GM19035 (cell line): Measurements from ENCODE around the gene USP13.
"Not testable (repeated sequence)": the region's sequence is repeated elsewhere in the genome, so short reads cannot be mapped to it uniquely, and the experiment has no call there.

Source experiments
- ATAC-seq: cut with Tn5 transposase; IDR thresholded peaks from one replicate; pipeline ENCODE4 v1.9.1; 2021; ENCODE audit not compliant: unreplicated experiment

The USP13 gene

DNA sequence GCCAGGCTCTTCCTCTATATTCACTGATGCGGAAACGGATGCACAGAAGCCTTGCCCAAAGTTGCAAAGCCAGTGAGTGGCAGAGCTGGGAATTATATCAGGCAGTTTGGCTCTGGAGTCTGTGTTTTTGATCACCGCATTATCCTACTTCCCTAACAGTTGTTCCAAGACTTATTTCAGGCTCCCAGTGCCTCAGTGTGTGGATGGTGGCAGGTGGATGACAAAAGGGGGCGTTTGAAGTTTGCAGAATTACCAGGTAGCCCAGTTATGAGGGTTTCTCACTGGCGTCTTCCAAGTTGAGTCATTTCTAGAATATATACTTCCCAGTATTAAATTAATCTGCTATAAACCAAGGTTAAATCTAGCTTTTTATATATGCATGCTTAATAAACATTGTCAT, 81.0 kb downstream of the USP13 start:
- no peak for ATAC-seq

DNA sequence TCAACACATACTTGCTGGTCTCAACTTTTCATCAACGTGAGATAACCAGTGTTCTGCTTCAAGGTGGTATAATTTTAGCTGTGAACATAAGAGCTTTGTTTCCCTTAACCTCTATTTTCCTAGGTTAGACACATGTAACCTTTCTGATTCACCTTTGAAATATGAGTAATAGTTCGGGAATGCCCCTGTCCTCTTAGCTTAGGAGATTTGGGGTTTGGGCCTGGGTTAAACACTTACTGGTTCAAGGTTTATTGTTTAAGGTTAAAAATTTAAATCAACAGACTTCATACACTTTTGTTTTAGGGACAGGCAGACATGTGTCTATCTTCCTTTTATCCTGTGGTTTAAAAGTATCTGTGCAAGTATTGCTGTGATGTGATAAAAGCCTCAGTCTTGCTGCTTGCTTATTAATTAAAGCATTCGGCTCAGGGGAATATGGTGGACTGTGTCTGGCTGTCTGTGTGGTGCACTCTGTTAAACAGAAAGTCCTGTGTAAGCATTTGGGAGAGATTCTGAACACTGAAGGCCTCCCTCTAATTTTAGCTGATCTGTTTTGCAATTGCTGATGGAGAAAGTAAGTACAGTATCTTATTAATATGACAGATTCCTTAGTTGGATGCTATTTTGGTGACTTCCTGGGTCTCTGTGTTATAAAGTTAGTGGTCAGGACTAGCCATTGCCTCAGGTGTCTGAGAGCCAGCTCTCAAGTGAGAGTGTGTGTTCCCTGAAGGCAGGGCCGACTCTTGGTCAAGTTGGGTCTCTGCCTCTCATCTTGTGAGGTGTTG, 81.8 kb downstream of the USP13 start:
- ATAC-seq: no peak

DNA sequence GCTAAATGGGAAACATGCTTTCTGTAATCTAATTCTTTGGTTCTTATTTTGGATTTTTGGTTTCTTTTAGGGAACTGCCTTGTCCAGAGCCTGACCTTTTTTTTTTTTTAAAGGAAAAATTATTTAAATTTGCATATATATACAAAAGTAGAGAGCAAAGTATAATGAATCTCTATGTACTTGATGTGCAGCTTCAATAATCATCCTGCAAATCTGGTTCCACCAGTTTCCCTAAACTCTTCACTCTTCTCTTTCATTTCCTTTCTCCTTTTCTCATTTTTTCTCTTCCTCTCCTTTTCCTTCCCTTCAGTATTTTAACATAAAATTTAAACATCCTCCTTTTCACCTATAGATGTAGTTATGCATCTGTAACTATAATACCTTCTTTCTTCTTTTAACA, 82.5 kb downstream of the USP13 start:
- no peak for ATAC-seq

DNA sequence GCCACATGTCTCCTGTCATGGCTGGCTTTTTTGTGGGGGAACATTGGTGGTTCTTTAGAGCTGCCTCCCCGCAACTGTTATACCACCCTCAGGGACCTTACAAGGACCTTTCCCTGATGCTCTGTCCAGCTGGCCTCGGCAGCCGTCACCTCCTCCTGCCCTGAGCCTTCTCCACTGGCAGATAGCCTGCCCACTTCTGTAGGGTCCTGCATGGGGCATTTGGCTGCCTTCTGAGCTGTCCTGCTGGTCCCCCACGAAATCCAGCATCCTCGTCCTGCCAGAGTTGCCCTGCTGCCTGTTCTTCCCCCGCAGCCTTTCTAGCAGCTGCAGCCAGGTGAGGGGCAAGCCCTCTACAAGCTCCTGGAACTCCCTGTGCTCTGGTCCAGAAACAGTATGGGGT, 86.2 kb downstream of the USP13 start:
- ATAC-seq: no peak

DNA sequence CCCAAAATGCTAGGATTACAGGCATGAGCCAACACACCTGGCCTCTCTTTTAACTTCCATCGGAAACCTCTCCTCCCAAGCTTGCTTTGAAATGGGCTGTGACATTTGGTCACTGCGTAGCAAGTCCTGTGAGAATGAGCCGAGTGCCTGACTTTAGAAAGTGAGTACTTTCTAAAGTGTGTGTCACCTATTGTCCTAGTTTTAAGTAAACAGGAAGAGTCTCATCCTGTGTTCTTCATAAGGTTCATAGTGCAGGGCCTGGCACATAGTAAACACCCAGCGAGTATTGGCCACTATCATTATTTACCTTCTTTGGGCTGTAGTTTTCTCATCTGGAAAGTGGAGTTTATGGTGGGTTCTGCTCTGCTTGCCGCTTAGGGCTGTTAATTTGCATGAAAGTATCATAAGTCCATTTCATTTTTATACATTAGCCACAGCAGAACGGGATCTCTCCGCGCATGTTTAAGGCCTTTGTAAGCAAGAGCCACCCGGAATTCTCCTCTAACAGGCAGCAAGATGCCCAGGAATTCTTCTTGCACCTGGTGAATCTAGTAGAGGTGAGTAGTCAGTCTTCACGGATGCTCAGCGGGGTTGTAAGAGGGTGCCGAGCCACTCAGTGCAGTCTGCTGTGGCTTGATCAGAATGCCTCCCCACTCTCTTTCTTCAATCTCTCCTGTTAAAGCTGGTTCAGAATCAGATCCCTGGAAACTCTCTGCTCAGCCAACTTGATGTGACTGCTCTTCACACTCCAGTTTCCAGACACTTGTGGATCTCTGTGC, 87.2 kb downstream of the USP13 start:
- ATAC-seq: no peak

DNA sequence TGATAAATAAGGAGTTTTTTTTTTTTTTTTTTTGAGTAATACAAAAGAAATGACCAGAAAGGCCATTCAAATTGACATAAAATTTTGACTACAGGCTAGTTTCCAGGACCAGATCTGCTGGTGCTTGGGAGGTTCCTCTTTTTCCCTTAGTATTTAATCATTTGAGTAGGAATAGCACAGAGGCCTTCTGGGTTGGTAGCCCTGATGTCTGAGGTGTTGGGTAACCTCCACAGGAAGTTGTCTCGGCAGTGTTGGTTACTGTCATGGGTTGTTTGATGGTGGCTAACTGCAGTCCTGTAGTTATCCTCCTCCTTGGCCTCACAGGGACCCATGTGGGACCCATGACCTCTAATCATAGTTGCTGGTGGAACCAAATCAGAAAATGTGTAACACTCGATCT, 91.1 kb downstream of the USP13 start:
- ATAC-seq: no peak

DNA sequence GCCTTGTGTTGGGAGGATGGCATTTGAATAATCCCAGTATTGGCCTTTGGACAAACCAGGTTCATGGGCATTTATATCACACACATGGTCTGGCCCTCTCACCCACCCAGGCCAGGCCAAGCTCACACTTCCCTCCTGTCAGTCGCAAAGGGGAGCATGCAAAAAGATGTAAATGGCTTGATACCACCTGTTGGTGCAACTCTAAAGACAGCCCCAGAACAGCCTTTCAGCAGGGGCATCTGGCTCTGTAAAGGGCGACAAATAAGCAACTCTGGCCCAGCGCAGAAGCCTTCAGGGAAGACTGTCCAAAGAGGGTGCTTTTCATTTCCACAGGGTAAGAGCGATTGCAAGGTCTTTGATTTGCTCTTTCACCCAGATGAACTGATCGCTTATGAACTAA, 91.8 kb downstream of the USP13 start:
- no peak for ATAC-seq

DNA sequence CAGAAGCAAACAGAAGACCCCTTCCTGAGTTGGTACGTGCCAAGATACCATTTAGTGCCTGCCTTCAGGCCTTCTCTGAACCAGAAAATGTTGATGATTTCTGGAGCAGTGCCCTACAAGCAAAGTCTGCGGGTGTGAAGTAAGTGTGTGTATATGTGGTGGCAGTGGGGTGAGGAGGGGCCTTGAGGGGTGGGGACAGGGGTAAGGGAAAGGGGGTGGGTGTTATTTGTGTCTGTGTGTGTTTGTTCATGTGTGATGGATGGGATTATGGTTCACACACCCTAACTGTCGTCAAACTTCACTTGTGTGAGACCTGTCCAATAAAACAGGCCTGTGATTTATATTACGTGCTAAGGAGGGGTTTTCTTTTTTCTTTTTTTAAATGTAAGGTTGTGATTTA, 92.2 kb downstream of the USP13 start:
- no peak for ATAC-seq

DNA sequence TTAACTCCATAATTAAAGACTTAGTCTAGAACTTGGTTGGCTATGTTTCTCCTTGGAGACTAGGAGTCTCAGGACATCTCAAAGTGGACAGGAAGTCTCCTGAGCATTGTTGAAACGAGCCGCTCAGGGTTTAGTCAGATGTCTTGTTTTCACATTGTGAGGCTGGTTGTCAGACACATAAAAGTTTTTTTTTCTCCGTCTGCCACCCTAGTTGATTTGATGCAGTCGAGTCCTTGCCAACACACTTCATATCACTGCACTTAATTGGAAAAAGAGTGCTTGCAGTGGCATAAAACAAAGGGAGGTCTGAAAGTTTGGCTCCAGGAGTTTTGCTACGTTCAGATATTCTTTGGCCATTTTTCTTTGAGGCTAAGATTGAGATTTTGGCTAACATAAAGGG, 92.9 kb downstream of the USP13 start:
- no peak for ATAC-seq

DNA sequence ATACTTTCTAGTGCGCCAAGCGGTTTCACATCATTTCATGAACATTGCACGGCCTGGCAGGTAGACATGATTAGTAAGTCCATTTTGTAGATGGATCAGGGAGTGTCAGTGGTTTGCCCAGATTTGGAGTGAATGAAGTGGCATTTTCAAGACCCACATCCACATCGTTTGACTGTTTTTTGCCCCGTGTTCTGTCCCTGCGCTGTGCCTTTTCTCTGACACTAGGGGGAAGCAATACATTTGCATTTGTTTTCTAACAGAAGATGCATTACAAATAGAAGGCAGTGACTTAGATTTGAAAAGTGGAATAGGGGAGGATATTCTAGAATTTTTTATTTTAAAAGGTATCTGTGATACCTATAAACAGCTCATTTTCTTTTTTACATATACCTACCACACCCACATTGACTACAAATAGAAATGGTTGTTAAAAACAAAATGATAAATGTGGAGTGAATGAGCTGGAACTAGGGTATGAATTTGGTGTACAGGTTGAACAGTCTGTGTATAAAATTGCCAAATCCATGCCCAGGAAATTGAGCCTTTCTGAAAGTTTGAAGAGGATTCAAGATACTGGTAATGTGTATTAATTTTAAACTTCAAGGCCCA, 98.0 kb downstream of the USP13 start:
- no peak for ATAC-seq

DNA sequence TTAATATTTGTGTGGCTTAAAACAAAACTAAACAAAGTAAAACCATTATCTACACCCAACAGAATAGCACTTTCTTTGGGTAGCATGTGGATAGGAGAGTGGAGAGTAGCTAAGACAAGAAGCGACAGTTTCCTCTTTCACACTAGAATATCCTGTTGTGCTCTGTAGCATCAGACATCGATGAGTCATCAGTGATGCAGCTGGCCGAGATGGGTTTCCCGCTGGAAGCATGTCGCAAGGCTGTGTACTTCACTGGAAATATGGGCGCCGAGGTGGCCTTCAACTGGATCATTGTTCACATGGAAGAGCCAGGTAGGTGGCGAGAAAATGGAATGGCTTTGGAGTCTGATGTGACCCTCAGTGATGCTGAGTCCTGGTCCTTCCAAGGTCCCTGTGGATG, 108.1 kb downstream of the USP13 start:
- no peak for ATAC-seq

DNA sequence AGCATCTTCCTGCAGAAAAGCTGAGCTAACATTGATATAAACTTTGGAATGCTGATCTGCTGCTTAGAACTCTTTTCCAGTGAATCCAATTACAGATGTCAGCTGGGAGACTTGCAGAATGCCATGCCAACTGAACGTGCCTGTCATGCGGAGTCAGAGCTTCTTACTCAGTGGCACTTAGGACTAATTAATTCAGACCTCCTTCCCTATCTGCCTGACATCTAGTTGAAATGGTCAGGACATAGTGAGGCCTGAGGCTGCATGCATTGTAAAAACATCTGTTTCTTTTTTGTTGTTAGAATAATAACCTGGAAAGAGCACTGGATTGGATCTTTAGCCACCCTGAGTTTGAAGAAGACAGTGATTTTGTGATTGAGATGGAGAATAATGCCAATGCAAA, 112.6 kb downstream of the USP13 start:
- ATAC-seq: no peak

DNA sequence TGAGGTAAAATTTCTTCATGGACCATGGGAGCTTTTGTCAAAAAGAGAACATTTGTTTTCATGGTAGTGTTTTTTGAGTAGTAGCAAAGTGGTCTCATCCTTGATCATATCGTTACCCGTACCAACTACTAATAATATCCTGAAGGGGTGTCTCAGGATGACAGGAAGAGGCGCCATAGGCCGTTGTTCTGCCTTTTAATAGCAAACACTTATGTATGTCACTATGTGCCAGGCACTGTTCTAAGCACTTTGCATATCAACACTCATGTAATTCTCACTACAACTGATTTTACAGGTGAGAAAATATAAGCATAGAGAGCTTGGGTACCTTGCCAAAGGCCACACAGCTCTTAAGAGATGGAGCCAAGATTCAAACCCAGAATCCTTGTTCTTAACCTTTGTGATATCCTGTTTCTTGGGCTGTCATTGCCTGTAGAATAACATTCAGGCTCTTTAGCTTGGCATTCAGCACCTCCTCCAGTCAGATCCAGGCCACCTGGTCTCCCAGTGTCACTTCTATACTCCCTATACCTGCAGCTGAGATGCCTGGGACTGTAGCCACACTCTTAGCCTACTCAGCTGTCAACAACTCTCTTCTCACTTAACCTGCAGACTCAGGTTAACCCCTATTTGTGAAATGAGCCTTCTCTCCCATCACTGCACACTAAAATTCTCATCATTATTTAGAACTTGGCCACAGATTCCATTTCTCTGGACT, 113.7 kb downstream of the USP13 start:
- ATAC-seq: no peak

DNA sequence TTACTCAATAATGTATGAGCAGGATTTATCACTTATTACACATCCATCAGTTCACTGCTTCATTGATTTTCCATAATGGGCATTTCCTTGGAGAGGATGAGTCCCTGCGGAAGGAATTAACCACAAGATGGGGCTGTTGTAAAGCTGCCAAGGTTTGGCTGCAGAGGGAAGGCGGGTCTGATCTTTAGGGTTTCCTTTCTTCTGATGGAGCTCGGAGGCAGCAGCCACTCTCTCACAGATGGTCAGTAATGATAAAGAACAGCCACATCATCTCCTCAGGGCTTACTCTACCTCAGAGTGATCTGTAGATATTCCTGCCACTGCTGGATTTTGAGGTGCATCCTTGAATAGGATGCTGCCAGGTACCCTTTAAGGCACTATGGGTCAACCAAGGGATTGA, 115.2 kb downstream of the USP13 start:
- no peak for ATAC-seq

DNA sequence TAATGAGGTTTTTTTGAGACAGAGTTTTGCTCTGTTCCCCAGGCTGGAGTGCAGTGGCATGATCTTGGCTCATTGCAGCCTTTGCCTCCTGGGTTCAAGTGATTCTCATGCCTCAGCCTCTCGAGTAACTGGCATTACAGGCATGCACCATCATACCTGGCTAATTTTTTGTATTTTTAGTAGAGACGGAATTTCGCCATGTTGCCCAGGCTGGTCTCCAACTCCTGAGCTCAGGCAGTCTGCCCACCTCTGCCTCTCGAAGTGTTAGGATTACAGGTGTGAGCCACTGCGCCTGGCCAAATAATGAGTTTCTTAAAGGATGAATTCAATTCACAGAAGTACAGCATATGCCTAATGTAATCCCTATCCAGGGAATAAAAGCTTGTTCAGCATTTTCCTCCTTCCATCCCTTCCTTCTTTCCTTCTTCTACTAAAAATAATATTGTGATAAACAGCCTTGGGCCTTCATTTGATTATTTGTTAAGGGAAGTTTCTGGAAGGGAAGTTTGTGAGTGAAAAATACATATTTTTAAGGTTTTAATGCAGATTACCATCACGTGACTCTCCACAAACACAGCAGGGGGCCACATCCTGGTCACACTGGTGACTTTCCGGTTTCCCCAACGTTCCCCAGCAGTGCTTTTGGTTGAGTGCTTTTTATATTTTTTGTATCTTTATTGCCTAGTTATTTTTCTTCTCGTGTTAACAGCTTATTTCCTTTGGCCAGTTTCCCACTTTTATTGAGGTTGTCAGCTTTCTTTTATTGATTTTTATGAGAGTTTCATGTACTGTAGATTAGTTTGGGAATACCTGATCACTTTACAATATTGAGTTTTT, 116.8 kb downstream of the USP13 start:
- no peak for ATAC-seq

DNA sequence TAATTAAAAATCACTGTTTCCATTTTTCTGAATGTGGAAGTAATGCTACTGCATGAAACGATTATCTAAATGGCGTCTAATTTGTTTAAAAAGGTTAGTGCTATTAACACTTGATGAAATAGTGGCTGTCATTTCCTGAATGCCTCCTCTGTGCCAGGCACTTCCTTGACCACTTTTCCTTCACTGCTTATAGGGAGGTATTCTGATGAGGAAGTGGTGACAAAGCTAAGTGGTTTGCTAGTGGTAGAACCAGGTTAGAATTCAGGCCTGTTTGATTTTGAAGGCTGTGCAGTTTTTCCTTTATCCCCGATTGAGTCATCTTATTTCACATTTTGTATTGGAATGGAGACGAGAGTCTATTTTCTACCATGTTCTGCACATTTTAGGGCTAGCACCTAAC, 119.0 kb downstream of the USP13 start:
- no peak for ATAC-seq

DNA sequence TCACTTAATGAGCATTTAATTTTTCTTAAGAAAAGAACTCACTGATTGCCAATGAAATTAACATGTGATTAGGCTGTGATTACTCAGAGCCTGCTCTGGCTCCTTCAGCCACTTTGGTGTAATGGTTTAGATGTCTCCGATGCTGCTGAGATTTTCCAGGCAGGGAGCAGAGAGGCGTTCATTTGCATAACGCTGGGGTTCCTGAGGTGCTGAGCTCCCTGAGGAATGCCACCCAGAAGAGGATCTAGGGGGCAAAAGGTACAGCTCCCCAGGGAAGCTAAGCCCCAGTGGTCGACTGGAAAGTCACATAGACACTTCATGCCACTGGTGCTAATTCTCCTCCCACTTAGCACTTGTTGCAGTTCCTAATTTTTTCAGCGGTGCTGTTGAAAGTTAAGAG, 119.5 kb downstream of the USP13 start:
- ATAC-seq: no peak

DNA sequence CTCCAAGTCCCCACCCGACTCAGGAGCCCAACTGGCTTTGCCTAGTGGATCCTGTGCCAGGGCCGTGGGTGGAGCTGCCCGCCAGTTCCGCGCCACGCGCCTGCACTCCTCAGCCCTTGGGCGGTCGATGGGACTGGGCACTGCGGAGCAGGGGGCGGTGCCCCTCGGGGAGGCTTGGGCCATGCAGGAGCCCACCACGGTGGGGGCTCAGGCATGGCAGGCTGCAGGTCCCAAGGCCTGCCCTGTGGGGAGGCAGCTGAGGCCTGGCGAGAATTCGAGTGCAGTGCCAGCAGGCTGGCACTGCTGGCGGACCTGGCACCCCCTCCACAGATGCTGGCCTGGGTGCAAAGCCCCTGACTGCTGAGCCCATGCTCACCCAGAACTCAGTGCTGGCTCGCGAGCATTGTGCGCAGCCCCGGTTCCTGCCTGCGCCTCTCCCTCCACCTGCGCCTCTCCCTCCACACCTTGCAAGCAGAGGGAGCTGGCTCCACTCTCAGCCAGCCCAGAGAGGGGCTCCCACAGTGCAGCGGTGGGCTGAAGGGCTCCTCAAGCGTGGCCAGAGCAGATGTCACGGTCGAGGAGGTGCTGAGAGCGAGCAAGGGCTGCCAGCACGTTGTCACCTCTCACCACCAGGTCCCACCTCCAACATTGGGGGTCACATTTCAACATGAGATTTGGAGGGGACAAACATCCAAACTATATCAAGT, 122.7 kb downstream of the USP13 start:
- ATAC-seq: no peak

DNA sequence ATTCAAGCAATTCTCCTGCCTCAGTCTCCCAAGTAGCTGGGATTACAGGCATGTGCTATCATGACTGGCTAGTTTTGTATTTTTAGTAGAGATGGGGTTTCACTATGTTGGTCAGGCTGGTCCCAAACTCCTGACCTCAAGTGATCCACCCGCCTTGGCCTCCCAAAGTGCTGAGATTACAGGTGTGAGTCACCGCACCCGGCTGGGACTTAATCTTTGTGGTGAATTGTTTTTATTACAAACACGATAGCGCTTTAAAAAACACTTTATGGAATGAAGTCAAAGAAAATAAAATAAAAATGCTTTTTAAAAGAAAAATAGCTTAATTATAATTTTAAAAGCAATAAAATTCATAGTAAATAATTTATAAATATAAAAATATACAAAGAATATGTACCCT, 130.0 kb downstream of the USP13 start:
- ATAC-seq: not testable (repeated sequence)

DNA sequence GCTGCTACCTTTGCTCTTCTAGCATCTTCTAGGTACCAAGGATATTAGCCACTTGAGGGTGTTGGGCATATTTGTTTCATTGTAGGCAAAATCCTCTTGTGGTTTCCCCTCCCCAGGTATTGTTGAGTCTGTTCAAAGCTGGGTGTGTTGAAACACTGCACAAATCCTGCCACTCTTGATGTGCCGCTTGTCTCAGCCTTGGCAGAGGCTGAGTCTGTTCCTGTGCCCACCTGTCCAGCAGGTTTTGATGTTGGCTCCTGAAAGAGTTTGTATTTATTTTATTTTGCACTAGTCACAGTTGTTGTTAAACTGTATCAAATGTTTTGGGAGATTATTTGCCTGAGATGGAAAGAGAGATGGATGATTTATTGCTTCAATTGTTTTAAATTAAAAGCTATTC, 136.2 kb downstream of the USP13 start:
- ATAC-seq: no peak
